ENCODE measurements around the gene WIPF1. TPM values are rescaled to one million over a fixed set of nuclear protein-coding genes. Genes with fewer than 3 reads are reported as not detected.

WIPF1 gene
- polyA plus RNA-seq, 1 donor from 2014 or later: 0.25 TPM

DNA sequence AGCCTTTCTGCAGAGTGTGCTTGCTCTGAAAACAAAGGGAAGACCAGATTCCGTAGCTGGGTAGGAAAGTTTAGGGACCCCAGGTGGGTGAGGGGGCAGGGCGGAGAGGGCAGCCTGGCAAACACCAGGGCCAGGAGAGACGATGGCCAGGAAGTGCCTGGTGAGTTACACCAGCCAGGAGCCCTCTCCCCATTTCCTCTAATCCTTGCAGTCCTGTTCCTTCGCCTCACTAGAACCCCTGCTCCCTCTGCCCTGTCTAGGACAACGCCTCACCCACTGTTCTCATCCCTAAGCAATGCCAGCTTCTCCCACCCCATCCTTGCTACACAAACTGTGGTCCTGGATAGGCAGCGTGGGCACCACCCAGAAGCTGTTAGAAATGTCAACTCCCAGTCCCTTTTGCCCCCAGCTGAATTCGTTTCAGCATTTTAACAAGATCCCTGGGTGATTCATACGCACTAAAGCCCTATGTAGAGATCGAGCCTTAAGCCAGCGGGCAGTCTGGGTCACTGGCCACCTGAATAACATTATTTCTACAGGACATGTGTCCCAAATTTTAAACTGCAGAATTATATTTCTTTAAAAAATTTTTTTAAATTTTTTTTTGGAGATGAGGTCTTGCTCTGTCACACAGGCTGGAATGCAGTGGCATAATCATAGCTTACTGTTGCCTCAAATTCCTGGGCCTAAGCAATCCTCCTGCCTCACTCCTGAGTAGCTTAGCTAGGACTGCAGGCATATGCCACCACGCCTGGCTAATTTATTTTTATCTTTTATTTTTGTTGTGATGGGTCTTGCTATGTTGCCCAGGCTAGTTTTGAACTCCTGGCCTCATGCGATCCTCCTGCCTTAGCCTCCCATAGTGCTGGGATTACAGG lies 10.9 kb downstream of the WIPF1 start:
- Histone ChIP-seq H3K79me2 (replicated peaks; ENCODE audit: insufficient read depth, low read length) (no peaks in the 10 kb centered on the region), H2AFZ (ENCODE audit: low read depth, low read length) (no peak overlapping the region), H3K27me3 (ENCODE audit: insufficient read depth, low read depth, low read length) (no peaks in the 10 kb centered on the region), H3K9me3 (ENCODE audit: low read length) (no peaks in the 10 kb centered on the region), H3F3A (ENCODE audit: insufficient read depth, low read length, poor library complexity, severe bottlenecking) (no peaks in the 10 kb centered on the region), H3K36me3 (ENCODE audit: insufficient read depth, low read length) (no peaks in the 10 kb centered on the region), H3K4me2 (ENCODE audit: low read length) (no peak overlapping the region), H4K20me1 (ENCODE audit: insufficient read depth) (no peaks in the 10 kb centered on the region), H3K4me3 (ENCODE audit: low read length) (no peak overlapping the region), H3K9me2 (ENCODE audit: insufficient read depth, low read length) (no peaks in the 10 kb centered on the region), H3K9ac (ENCODE audit: low read length) (no peak overlapping the region), H3K27ac (ENCODE audit: low read length) (no peak overlapping the region)
- TF ChIP-seq EP300 (conservative IDR thresholded peaks at IDR 0.05; ENCODE audit: poor library complexity, severe bottlenecking) (no peak), RAD21 (conservative IDR thresholded peaks at IDR 0.05) (no peak), TAF1 (IDR thresholded peaks at IDR 0.05; ENCODE audit: low read depth) (no peak), SMC3 (conservative IDR thresholded peaks at IDR 0.05; ENCODE audit: poor library complexity) (no peak), MXI1 (conservative IDR thresholded peaks at IDR 0.05; ENCODE audit: poor library complexity, severe bottlenecking) (no peak), POLR2AphosphoS5 (IDR thresholded peaks at IDR 0.05) (no peak), EZH2 (IDR thresholded peaks at IDR 0.05; ENCODE audit: borderline replicate concordance, insufficient read depth, low read length, poor library complexity, severe bottlenecking) (no peak)
- TF ChIP-seq, protein P1, sequence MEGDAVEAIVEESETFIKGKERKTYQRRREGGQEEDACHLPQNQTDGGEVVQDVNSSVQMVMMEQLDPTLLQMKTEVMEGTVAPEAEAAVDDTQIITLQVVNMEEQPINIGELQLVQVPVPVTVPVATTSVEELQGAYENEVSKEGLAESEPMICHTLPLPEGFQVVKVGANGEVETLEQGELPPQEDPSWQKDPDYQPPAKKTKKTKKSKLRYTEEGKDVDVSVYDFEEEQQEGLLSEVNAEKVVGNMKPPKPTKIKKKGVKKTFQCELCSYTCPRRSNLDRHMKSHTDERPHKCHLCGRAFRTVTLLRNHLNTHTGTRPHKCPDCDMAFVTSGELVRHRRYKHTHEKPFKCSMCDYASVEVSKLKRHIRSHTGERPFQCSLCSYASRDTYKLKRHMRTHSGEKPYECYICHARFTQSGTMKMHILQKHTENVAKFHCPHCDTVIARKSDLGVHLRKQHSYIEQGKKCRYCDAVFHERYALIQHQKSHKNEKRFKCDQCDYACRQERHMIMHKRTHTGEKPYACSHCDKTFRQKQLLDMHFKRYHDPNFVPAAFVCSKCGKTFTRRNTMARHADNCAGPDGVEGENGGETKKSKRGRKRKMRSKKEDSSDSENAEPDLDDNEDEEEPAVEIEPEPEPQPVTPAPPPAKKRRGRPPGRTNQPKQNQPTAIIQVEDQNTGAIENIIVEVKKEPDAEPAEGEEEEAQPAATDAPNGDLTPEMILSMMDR (IDR thresholded peaks at IDR 0.05; ENCODE audit: poor library complexity, severe bottlenecking): no peak
- TF ChIP-seq, protein P2, sequence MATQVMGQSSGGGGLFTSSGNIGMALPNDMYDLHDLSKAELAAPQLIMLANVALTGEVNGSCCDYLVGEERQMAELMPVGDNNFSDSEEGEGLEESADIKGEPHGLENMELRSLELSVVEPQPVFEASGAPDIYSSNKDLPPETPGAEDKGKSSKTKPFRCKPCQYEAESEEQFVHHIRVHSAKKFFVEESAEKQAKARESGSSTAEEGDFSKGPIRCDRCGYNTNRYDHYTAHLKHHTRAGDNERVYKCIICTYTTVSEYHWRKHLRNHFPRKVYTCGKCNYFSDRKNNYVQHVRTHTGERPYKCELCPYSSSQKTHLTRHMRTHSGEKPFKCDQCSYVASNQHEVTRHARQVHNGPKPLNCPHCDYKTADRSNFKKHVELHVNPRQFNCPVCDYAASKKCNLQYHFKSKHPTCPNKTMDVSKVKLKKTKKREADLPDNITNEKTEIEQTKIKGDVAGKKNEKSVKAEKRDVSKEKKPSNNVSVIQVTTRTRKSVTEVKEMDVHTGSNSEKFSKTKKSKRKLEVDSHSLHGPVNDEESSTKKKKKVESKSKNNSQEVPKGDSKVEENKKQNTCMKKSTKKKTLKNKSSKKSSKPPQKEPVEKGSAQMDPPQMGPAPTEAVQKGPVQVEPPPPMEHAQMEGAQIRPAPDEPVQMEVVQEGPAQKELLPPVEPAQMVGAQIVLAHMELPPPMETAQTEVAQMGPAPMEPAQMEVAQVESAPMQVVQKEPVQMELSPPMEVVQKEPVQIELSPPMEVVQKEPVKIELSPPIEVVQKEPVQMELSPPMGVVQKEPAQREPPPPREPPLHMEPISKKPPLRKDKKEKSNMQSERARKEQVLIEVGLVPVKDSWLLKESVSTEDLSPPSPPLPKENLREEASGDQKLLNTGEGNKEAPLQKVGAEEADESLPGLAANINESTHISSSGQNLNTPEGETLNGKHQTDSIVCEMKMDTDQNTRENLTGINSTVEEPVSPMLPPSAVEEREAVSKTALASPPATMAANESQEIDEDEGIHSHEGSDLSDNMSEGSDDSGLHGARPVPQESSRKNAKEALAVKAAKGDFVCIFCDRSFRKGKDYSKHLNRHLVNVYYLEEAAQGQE (IDR thresholded peaks at IDR 0.05; ENCODE audit: borderline replicate concordance): no peak

DNA sequence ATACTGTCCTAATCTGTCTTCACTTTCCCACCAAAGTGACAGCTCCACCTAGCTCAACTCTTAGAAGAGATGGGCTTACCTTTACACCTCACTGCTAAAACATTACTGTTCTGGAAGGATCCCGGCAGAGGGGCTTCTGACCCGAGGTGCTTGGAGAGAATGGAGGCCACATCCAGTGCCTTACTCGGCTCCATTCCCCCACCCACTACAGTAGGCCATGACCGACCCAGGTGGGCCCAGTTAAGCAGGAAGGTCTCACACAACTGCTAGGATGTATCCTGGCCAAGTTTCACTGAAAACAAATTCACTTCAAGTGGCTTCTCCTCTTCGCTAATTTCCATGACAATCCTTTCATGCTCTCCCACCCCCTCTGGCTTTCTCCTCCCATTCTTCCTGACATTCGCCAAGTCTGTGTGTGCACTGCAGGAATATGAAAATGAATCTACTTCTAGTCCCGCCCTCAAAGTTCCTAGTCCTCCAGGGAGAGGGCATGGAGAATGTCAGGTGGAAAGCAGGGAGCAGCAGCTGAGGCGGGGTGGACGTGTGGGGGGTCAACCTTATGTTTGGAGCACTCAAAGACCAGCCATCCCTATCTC lies 11.8 kb downstream of the WIPF1 start:
- H3K4me2 ChIP-seq (ENCODE audit: low read length): no peak overlapping the region

More for the DNA sequence above, 11.8 kb downstream of the WIPF1 start:
- Histone ChIP-seq H3K9me2 (ENCODE audit: insufficient read depth, low read length) (no peaks in the 10 kb centered on the region), H3K27ac (ENCODE audit: low read length) (no peak overlapping the region), H3K4me3 (ENCODE audit: low read length) (no peak overlapping the region), H2AFZ (ENCODE audit: low read depth, low read length) (no peak overlapping the region), H3K9ac (ENCODE audit: low read length) (no peak overlapping the region), H3K27me3 (ENCODE audit: insufficient read depth, low read depth, low read length) (no peaks in the 10 kb centered on the region), H3K9me3 (ENCODE audit: low read length) (no peaks in the 10 kb centered on the region), H3K36me3 (ENCODE audit: insufficient read depth, low read length) (no peaks in the 10 kb centered on the region), H3F3A (ENCODE audit: insufficient read depth, low read length, poor library complexity, severe bottlenecking) (no peaks in the 10 kb centered on the region), H3K79me2 (replicated peaks; ENCODE audit: insufficient read depth, low read length) (no peaks in the 10 kb centered on the region), H4K20me1 (ENCODE audit: insufficient read depth) (no peaks in the 10 kb centered on the region)
- TF ChIP-seq, protein P2 (IDR thresholded peaks at IDR 0.05; ENCODE audit: borderline replicate concordance): no peak
- TF ChIP-seq POLR2AphosphoS5 (IDR thresholded peaks at IDR 0.05) (no peak), MXI1 (conservative IDR thresholded peaks at IDR 0.05; ENCODE audit: poor library complexity, severe bottlenecking) (no peak), EZH2 (IDR thresholded peaks at IDR 0.05; ENCODE audit: borderline replicate concordance, insufficient read depth, low read length, poor library complexity, severe bottlenecking) (no peak), SMC3 (conservative IDR thresholded peaks at IDR 0.05; ENCODE audit: poor library complexity) (no peak), RAD21 (conservative IDR thresholded peaks at IDR 0.05) (no peak), TAF1 (IDR thresholded peaks at IDR 0.05; ENCODE audit: low read depth) (no peak)
- TF ChIP-seq, protein P1 (IDR thresholded peaks at IDR 0.05; ENCODE audit: poor library complexity, severe bottlenecking): no peak
